Suprapubic skin (tissue), 4 donors: Measurements from ENCODE around the gene GARS1. TPM values are rescaled to one million over a fixed set of nuclear protein-coding genes. Genes with fewer than 3 reads are reported as not detected.

Experiments used
- DNase-seq, 2 donors: peaks; one replicate each; pipeline ENCODE4 v3.0.0-alpha.2; 2019; ENCODE audit warnings: low spot score in 2 of 2
- H3K27ac ChIP-seq: fragments of 200-600 bp; sonication (generic); one replicate; pipeline ENCODE4 v1.5.1; 2019
- H3K27me3 ChIP-seq: fragments of 200-600 bp; sonication (generic); one replicate; pipeline ENCODE4 v1.5.1; 2019
- H3K36me3 ChIP-seq: fragments of 200-600 bp; sonication (generic); one replicate; pipeline ENCODE4 v1.5.1; 2019
- H3K4me1 ChIP-seq: fragments of 200-600 bp; sonication (generic); one replicate; pipeline ENCODE4 v1.5.1; 2019
- H3K4me3 ChIP-seq: fragments of 200-600 bp; sonication (generic); one replicate; pipeline ENCODE4 v1.5.1; 2019; ENCODE audit warnings: mild to moderate bottlenecking
- H3K9me3 ChIP-seq: fragments of 200-600 bp; sonication (generic); one replicate; pipeline ENCODE4 v1.5.1; 2019
- EP300 ChIP-seq: sonication (generic); formaldehyde crosslinking; IDR thresholded peaks from one replicate; pipeline ENCODE4 v1.6.1; 2017; ENCODE audit warnings: antibody characterized with exemption
- POLR2A ChIP-seq, 2 donors: fragments of 450-650 bp; IDR thresholded peaks; one replicate each; pipeline ENCODE4 v1.6.1; 2017; ENCODE audit warnings: antibody characterized with exemption in 2 of 2, mild to moderate bottlenecking in 2 of 2, moderate library complexity in 2 of 2
- POLR2AphosphoS5 ChIP-seq, 3 donors: sonication (generic); formaldehyde crosslinking; IDR thresholded peaks; one replicate each; pipeline ENCODE4 v1.6.1; 2017; ENCODE audit warnings: antibody characterized with exemption in 3 of 3
- WGBS: methylation state at CpG from one replicate; pipeline ENCODE4 v1.1.5; 2018; 5-methylcytosine and 5-hydroxymethylcytosine counted together
- total RNA-seq, 4 donors: library from RNA; depleted of rRNA; stranded (reverse); fragments of >200 nt; gene quantifications; one replicate each; pipeline ENCODE4 v1.1.0, GENCODE V29; 2016
- TF ChIP-seq, protein P1 (sequence below), 2 donors: fragments of 200-600 bp in 1 of 2; fragments of 450-650 bp in 1 of 2; sonication (generic) in 1 of 2; IDR thresholded peaks; one replicate each; pipeline ENCODE4 v1.5.1; 2016 to 2019; ENCODE audit warnings: antibody characterized with exemption in 2 of 2, mild to moderate bottlenecking in 1 of 2, moderate library complexity in 1 of 2

The GARS1 gene
- total RNA-seq, 4 donors from 2014 or later: 72.5 to 116 (median 97.6) TPM

- peaks cover 95% of the 10 kb centered on the region for H3K36me3 ChIP-seq
- no peaks in the 10 kb centered on the region for H3K9me3 ChIP-seq
- TF ChIP-seq POLR2A (IDR thresholded peaks at IDR 0.05): no peak
- TF ChIP-seq, protein P1, sequence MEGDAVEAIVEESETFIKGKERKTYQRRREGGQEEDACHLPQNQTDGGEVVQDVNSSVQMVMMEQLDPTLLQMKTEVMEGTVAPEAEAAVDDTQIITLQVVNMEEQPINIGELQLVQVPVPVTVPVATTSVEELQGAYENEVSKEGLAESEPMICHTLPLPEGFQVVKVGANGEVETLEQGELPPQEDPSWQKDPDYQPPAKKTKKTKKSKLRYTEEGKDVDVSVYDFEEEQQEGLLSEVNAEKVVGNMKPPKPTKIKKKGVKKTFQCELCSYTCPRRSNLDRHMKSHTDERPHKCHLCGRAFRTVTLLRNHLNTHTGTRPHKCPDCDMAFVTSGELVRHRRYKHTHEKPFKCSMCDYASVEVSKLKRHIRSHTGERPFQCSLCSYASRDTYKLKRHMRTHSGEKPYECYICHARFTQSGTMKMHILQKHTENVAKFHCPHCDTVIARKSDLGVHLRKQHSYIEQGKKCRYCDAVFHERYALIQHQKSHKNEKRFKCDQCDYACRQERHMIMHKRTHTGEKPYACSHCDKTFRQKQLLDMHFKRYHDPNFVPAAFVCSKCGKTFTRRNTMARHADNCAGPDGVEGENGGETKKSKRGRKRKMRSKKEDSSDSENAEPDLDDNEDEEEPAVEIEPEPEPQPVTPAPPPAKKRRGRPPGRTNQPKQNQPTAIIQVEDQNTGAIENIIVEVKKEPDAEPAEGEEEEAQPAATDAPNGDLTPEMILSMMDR (IDR thresholded peaks at IDR 0.05): no peak
- TF ChIP-seq POLR2AphosphoS5 (IDR thresholded peaks at IDR 0.05): no peak
- no peak for TF ChIP-seq EP300
- no peak overlapping the region for H3K4me3 ChIP-seq
- WGBS: 90% methylated on average over 4 of the region's 4 CpGs
- no peaks in the 10 kb centered on the region for H3K4me1 ChIP-seq
- no peak for DNase-seq
- no peaks in the 10 kb centered on the region for H3K27me3 ChIP-seq
- no peak overlapping the region for H3K27ac ChIP-seq
Measured at GRCh38 chr7:30627026-30627425, 32.3 kb downstream of the GARS1 start.

GRCh38 chr7:30630986-30631385 is 36.3 kb downstream of the GARS1 start:
- TF ChIP-seq POLR2A (IDR thresholded peaks at IDR 0.05) (no peak), POLR2AphosphoS5 (IDR thresholded peaks at IDR 0.05) (no peak), EP300 (no peak)
- TF ChIP-seq, protein P1 (IDR thresholded peaks at IDR 0.05): no peak
- H3K36me3 ChIP-seq: peaks cover 98% of the 10 kb centered on the region
- H3K27me3 ChIP-seq: no peaks in the 10 kb centered on the region
- no peak for DNase-seq
- H3K27ac ChIP-seq: no peak overlapping the region
- WGBS: 94% methylated on average over 4 of the region's 4 CpGs
- no peak overlapping the region for H3K4me3 ChIP-seq
- no peaks in the 10 kb centered on the region for H3K9me3 ChIP-seq
- no peaks in the 10 kb centered on the region for H3K4me1 ChIP-seq

- no peak for DNase-seq
- no peak overlapping the region for H3K4me3 ChIP-seq
- H3K27ac ChIP-seq: no peak overlapping the region
- TF ChIP-seq POLR2A (IDR thresholded peaks at IDR 0.05) (no peak), POLR2AphosphoS5 (IDR thresholded peaks at IDR 0.05) (no peak), EP300 (no peak)
- TF ChIP-seq, protein P1 (IDR thresholded peaks at IDR 0.05): no peak
- 83% methylated on average over 3 of the region's 3 CpGs for WGBS
- no peaks in the 10 kb centered on the region for H3K4me1 ChIP-seq
- peaks cover 78% of the 10 kb centered on the region for H3K36me3 ChIP-seq
- no peaks in the 10 kb centered on the region for H3K9me3 ChIP-seq
- H3K27me3 ChIP-seq: no peaks in the 10 kb centered on the region
Measured at GRCh38 chr7:30633223-30633622, 38.5 kb downstream of the GARS1 start.

GRCh38 chr7:30634193-30634626 is 39.5 kb downstream of the GARS1 start:
- Histone ChIP-seq H3K4me1 (no peaks in the 10 kb centered on the region), H3K9me3 (no peaks in the 10 kb centered on the region), H3K36me3 (peaks cover 68% of the 10 kb centered on the region), H3K27me3 (no peaks in the 10 kb centered on the region), H3K4me3 (no peak overlapping the region), H3K27ac (no peak overlapping the region)
- 97% methylated on average over 1 of the region's 1 CpG for WGBS
- no peak for DNase-seq
- TF ChIP-seq POLR2A (IDR thresholded peaks at IDR 0.05): no peak
- TF ChIP-seq, protein P1 (IDR thresholded peaks at IDR 0.05): no peak
- no peak for TF ChIP-seq POLR2AphosphoS5 (IDR thresholded peaks at IDR 0.05)
- no peak for TF ChIP-seq EP300

DNA sequence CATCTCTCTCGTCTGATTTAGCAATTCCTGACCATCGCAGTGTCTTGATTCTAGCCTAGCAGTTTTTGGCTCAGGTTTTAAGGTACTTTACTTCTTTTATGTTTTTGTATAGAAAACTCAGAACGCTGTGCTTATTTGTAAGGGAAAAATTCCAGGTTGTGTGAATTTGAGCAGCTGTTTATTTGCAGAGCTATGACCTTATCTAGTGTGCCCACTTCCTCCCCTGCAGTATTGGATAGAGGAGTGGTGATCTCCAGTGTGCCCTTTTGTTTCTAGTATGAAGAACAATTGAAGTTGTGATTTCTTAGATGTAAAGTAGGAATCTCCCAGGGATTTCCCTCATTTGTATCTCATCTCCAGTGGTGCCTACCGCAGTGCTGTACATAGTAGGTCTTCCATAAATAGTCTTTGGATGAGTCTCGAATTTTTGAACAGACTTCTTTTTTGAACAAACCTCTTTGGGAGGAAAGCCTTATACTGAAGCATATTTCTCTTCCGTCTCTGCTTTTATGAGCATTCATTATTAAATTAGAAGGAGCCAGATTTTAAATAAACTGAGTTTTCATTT is 40.0 kb downstream of the GARS1 start:
- no peak for DNase-seq
- H3K27me3 ChIP-seq: no peaks in the 10 kb centered on the region
- H3K9me3 ChIP-seq: no peaks in the 10 kb centered on the region
- WGBS: 91% methylated on average over 6 of the region's 6 CpGs
- no peaks in the 10 kb centered on the region for H3K4me1 ChIP-seq
- H3K36me3 ChIP-seq: peaks cover 63% of the 10 kb centered on the region
- TF ChIP-seq POLR2AphosphoS5 (IDR thresholded peaks at IDR 0.05): no peak
- TF ChIP-seq EP300: no peak
- TF ChIP-seq, protein P1 (IDR thresholded peaks at IDR 0.05): no peak
- TF ChIP-seq POLR2A (IDR thresholded peaks at IDR 0.05): no peak
- no peak overlapping the region for H3K27ac ChIP-seq
- no peak overlapping the region for H3K4me3 ChIP-seq
